OCI-LY1 (cell line): ENCODE results near the gene TGM2.

Experiments
- H2AFZ ChIP-seq: fragments of 200-600 bp; sonication (generic), shearing (Covaris generic); 2 replicates; pipeline ENCODE4 v1.6.0; 2014; ENCODE audit warnings: antibody characterized with exemption, mild to moderate bottlenecking, low read length
- H3F3A ChIP-seq: fragments of 200-600 bp; sonication (generic), shearing (Covaris generic); 2 replicates; pipeline ENCODE4 v1.6.0; 2014; ENCODE audit warnings: mild to moderate bottlenecking, antibody characterized with exemption, low read length, moderate library complexity; ENCODE audit not compliant: insufficient read depth
- H3K27ac ChIP-seq: fragments of 200-600 bp; sonication (generic); 2 replicates; pipeline ENCODE4 v1.5.1; 2014; ENCODE audit warnings: low read length, mixed run types, mild to moderate bottlenecking, low read depth; ENCODE audit not compliant: poor library complexity, severe bottlenecking
- H3K27me3 ChIP-seq: fragments of 200-600 bp; sonication (generic); 2 replicates; pipeline ENCODE4 v1.6.0; 2014; ENCODE audit warnings: antibody characterized with exemption, mild to moderate bottlenecking, low read length, moderate library complexity; ENCODE audit not compliant: insufficient read depth
- H3K36me3 ChIP-seq: fragments of 200-600 bp; sonication (generic); 2 replicates; pipeline ENCODE4 v1.6.1; 2014; ENCODE audit warnings: mild to moderate bottlenecking, antibody characterized with exemption, low read length, moderate library complexity, mixed read lengths; ENCODE audit not compliant: insufficient read depth
- H3K4me1 ChIP-seq: fragments of 200-600 bp; sonication (generic); 2 replicates; pipeline ENCODE4 v1.5.1; 2014; ENCODE audit warnings: mild to moderate bottlenecking, low read length, moderate library complexity; ENCODE audit not compliant: insufficient read depth, severe bottlenecking
- H3K4me2 ChIP-seq: fragments of 200-600 bp; sonication (generic), shearing (Covaris generic); 2 replicates; pipeline ENCODE4 v1.6.1; 2014; ENCODE audit warnings: low read length
- H3K4me3 ChIP-seq: fragments of 200-600 bp; sonication (generic); 2 replicates; pipeline ENCODE4 v1.5.1; 2014; ENCODE audit warnings: low read length, low read depth, mild to moderate bottlenecking, mixed read lengths; ENCODE audit not compliant: poor library complexity, severe bottlenecking
- H3K79me2 ChIP-seq: fragments of 200-600 bp; shearing (Covaris generic); 2 replicates; pipeline ENCODE4 v1.6.1; 2016; ENCODE audit warnings: mixed run types, low read length, mixed read lengths; ENCODE audit not compliant: insufficient read depth
- H3K9ac ChIP-seq: fragments of 200-600 bp; sonication (generic), shearing (Covaris generic); 2 replicates; pipeline ENCODE4 v1.6.1; 2014; ENCODE audit warnings: mild to moderate bottlenecking, low read length, mixed read lengths
- H3K9me2 ChIP-seq: fragments of 200-600 bp; sonication (generic), shearing (Covaris generic); 2 replicates; pipeline ENCODE4 v1.6.1; 2014; ENCODE audit warnings: low read depth, mild to moderate bottlenecking, low read length, mixed read lengths
- H3K9me3 ChIP-seq: fragments of 200-600 bp; shearing (Covaris generic); 2 replicates; pipeline ENCODE4 v1.6.1; 2014; ENCODE audit warnings: low read length, mixed read lengths
- H4K20me1 ChIP-seq: fragments of 200-600 bp; sonication (generic), shearing (Covaris generic); 2 replicates; pipeline ENCODE4 v1.6.0; 2016; ENCODE audit warnings: mild to moderate bottlenecking, low read length; ENCODE audit not compliant: insufficient read depth
- EZH2 ChIP-seq: fragments of 200-600 bp; sonication (generic), shearing (Covaris generic); IDR thresholded peaks from 2 replicates; pipeline ENCODE4 v1.8.0; 2017; ENCODE audit warnings: borderline replicate concordance, mixed run types, mild to moderate bottlenecking, antibody characterized with exemption, low read length, moderate library complexity, mixed read lengths
- TF ChIP-seq, protein P1 (sequence below): fragments of 200-600 bp; sonication (generic), shearing (Covaris generic); IDR thresholded peaks from 2 replicates; pipeline ENCODE4 v1.5.1; 2017; ENCODE audit warnings: mild to moderate bottlenecking, antibody characterized with exemption, low read length, moderate library complexity, mixed read lengths

The TGM2 gene

GRCh38 chr20:38197217-38197616 is 32.1 kb upstream of the TGM2 start:
- H3K4me1 ChIP-seq = no peaks in the 10 kb centered on the region

DNA sequence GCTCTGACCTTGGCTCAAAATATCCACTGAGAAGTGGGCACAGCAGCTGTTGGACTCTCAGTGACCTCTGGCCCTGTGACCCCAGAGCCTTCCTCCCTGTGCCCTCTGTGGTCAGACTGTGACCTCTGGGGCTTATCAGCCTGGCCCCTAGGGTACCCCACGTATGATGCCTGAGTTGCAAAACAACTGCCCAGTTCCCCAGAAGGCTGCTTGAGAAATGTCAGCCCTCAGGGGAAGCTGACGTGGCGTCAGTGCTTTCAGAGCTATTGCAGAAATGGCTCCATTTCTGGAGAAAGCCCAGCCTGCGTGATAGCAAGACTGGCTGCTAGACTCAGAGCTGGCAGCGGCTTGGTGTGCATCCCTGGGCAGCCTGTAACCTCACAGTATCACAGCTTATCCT is 31.5 kb upstream of the TGM2 start:
- no peaks in the 10 kb centered on the region for H4K20me1 ChIP-seq
- H3K9me2 ChIP-seq = no peaks in the 10 kb centered on the region
- H3K36me3 ChIP-seq = no peaks in the 10 kb centered on the region
- H3K4me3 ChIP-seq = no peak overlapping the region
- H3K27me3 ChIP-seq = no peaks in the 10 kb centered on the region
- H3K9me3 ChIP-seq = no peaks in the 10 kb centered on the region
- H3F3A ChIP-seq = no peaks in the 10 kb centered on the region
- H3K4me2 ChIP-seq = no peak overlapping the region
- H3K27ac ChIP-seq = no peak overlapping the region
- no peak overlapping the region for H2AFZ ChIP-seq
- no peaks in the 10 kb centered on the region for H3K4me1 ChIP-seq
- no peak overlapping the region for H3K9ac ChIP-seq
- TF ChIP-seq, protein P1, sequence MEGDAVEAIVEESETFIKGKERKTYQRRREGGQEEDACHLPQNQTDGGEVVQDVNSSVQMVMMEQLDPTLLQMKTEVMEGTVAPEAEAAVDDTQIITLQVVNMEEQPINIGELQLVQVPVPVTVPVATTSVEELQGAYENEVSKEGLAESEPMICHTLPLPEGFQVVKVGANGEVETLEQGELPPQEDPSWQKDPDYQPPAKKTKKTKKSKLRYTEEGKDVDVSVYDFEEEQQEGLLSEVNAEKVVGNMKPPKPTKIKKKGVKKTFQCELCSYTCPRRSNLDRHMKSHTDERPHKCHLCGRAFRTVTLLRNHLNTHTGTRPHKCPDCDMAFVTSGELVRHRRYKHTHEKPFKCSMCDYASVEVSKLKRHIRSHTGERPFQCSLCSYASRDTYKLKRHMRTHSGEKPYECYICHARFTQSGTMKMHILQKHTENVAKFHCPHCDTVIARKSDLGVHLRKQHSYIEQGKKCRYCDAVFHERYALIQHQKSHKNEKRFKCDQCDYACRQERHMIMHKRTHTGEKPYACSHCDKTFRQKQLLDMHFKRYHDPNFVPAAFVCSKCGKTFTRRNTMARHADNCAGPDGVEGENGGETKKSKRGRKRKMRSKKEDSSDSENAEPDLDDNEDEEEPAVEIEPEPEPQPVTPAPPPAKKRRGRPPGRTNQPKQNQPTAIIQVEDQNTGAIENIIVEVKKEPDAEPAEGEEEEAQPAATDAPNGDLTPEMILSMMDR = no peak
- TF ChIP-seq EZH2 = no peak
- H3K79me2 ChIP-seq = no peaks in the 10 kb centered on the region

More at GRCh38 chr20:38197217-38197616, 32.1 kb upstream of the TGM2 start:
- no peaks in the 10 kb centered on the region for H3K79me2 ChIP-seq
- no peaks in the 10 kb centered on the region for H3K27me3 ChIP-seq
- no peak overlapping the region for H3K4me2 ChIP-seq
- TF ChIP-seq, protein P1 = no peak
- no peak for TF ChIP-seq EZH2
- H4K20me1 ChIP-seq = no peaks in the 10 kb centered on the region
- H3K9me2 ChIP-seq = no peaks in the 10 kb centered on the region
- H3K27ac ChIP-seq = no peak overlapping the region
- H3K9me3 ChIP-seq = no peaks in the 10 kb centered on the region
- H3F3A ChIP-seq = no peaks in the 10 kb centered on the region
- no peaks in the 10 kb centered on the region for H3K36me3 ChIP-seq
- no peak overlapping the region for H3K4me3 ChIP-seq
- H2AFZ ChIP-seq = no peak overlapping the region
- H3K9ac ChIP-seq = no peak overlapping the region

DNA sequence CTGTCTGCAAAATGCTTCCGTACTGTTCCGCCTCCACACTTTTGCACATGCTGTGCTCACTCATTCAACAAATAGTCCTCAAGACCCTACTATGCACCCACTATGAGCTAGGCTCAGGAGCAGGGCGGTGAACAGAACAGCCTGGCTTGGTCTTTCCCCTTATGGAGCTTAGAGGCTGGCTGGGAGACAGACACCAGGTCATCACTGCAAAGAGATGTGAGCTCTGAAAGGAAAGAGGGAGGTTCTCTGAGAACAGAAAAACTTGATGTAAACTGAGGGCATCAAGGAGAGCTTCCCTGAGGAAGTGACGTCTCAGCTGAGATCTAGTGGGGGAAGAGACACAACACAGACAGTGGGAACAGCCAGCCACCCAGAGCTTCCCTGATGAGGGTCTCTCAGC is 31.0 kb upstream of the TGM2 start:
- H3K9ac ChIP-seq = no peak overlapping the region
- H4K20me1 ChIP-seq = no peaks in the 10 kb centered on the region
- no peak overlapping the region for H3K4me3 ChIP-seq
- H3K4me2 ChIP-seq = no peak overlapping the region
- no peaks in the 10 kb centered on the region for H3K27me3 ChIP-seq
- TF ChIP-seq EZH2 = no peak
- TF ChIP-seq, protein P1 = no peak
- H3K79me2 ChIP-seq = no peaks in the 10 kb centered on the region
- H2AFZ ChIP-seq = no peak overlapping the region
- no peaks in the 10 kb centered on the region for H3K36me3 ChIP-seq
- H3K9me2 ChIP-seq = no peaks in the 10 kb centered on the region
- H3K27ac ChIP-seq = no peak overlapping the region
- no peaks in the 10 kb centered on the region for H3K9me3 ChIP-seq
- H3F3A ChIP-seq = no peaks in the 10 kb centered on the region
- H3K4me1 ChIP-seq = no peaks in the 10 kb centered on the region
